ENCODE measurements around the gene LRRC37B.

- TF ChIP-seq REST (IDR thresholded peaks at IDR 0.05) = no peak
- TF ChIP-seq ZFP36 (IDR thresholded peaks at IDR 0.05; ENCODE audit: borderline replicate concordance, partially characterized antibody) = no peak
- TF ChIP-seq JUN (IDR thresholded peaks at IDR 0.05) = no peak
Measured at GRCh38 chr17:32100971-32101631, 93.9 kb downstream of the LRRC37B start.
